Stimulated activated CD8-positive, alpha-beta memory T cell treated with anti-CD3 and anti-CD28 coated beads, Interleukin-2, amount 100 ng/mL, for 1 hour (primary cell): Measurements from ENCODE around the gene DOCK9.

Experiments used
- DNase-seq, 2 donors: peaks; one replicate each; pipeline ENCODE4 v3.0.0-alpha.2; 2020; ENCODE audit warnings: low read depth in 2 of 2

Gene DOCK9, protein sequence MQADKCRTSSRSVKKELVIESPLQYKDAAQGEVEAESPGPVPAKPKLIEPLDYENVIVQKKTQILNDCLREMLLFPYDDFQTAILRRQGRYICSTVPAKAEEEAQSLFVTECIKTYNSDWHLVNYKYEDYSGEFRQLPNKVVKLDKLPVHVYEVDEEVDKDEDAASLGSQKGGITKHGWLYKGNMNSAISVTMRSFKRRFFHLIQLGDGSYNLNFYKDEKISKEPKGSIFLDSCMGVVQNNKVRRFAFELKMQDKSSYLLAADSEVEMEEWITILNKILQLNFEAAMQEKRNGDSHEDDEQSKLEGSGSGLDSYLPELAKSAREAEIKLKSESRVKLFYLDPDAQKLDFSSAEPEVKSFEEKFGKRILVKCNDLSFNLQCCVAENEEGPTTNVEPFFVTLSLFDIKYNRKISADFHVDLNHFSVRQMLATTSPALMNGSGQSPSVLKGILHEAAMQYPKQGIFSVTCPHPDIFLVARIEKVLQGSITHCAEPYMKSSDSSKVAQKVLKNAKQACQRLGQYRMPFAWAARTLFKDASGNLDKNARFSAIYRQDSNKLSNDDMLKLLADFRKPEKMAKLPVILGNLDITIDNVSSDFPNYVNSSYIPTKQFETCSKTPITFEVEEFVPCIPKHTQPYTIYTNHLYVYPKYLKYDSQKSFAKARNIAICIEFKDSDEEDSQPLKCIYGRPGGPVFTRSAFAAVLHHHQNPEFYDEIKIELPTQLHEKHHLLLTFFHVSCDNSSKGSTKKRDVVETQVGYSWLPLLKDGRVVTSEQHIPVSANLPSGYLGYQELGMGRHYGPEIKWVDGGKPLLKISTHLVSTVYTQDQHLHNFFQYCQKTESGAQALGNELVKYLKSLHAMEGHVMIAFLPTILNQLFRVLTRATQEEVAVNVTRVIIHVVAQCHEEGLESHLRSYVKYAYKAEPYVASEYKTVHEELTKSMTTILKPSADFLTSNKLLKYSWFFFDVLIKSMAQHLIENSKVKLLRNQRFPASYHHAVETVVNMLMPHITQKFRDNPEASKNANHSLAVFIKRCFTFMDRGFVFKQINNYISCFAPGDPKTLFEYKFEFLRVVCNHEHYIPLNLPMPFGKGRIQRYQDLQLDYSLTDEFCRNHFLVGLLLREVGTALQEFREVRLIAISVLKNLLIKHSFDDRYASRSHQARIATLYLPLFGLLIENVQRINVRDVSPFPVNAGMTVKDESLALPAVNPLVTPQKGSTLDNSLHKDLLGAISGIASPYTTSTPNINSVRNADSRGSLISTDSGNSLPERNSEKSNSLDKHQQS (N-terminal part only)

GRCh38 chr13:98977568-98978265, at the start of gene DOCK9:
TSS of gene DOCK9 (minus strand) at chr13:98978064. CDS start at chr13:98977909, 155 bp downstream.
- DNase-seq: no peak

- no peak for DNase-seq
These were observed 49.4 kb upstream of the DOCK9 start for GRCh38 chr13:99027260-99027659.

DNA sequence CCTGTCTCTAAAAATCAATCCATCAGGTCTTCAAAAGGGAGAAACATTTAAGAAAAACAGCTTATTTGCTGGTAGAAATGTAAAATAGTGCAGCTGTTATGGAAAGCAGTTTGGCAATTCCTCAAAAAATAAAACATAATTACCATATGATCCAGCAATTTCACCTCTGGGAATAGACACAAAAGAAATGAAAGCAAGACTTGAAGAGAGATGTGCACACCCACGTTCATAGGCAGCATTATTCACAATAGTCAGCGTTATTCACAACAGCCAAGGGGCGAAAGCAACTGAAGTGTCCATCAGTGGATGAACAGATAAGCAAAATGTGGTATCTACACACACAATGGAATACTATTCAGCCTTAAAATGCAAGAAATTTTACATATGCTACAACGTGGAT, 45.1 kb upstream of the DOCK9 start:
- no peak for DNase-seq

DNA sequence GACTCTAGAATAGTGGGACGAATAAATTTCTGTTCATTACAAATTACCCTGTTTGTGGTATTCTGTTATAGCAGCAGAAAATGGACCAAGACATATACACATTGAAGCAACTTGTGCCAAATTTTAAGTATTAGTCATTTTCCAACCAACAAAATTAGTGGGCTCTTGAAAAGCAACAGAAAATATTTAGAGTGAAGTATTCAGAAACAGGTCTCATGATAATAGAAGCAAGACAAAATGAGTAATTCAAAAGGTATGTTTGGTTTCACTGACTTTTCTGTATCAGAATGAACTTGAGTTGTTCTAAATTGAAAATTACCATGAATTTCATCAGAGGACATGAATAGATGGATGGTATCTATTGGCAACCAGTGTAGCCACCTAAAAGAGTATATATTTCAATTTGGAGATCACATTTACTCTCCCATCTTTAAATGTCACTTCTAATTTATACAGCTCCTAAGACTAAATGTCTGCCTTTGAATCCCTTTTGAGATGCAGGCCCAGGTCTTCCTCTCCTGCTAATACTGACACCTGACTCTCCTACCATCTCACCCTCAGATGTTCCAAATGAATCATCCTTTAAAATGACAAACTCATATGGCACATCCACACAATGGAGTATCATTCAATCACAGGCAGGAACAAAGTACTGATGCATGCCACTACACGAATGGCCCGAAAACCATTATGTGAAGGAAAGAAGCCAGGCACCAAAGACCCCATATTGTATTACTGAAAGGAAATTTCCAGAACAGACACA, 40.7 kb upstream of the DOCK9 start:
- DNase-seq: no peak

DNA sequence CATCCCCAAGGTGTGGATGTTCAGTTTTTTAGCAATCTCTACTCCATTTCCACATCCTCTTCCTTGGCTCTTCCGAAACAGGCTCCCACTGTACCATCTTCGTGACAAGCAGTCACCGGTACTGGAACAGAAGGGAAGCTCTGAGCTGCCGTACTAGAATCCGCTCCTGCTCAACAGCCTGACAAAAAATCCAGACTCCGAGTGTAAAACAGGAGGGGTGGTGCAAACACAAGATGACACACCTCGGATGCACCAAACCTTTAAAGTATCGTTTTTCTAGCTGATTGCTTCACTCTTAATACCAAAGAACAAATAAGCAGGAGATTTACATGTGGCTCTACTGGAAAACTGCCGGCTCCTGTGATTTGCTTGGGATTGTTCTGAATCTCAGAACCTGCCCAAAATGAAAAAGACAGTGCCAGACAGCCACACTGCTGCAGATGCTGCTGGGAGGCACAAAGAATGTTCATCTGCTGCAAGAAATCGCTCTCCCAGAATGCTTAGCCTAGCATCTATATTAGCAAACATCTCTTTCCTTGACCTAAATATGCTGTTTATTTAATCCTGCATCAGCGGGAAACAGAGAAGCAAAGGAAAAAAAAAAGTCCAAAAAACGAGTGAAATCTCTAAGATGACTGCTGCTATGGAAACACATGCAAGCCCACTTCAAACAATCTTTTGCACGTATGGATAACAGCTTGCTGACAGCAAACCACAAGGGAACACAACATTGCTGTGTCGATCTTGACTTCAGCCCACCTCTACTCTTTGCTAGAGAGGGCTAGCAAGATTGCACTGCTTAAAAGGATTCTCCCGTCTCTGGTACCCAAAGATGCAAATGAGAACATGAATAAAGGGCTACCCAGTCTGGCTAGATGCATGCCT, 38.0 kb upstream of the DOCK9 start:
- no peak for DNase-seq

DNA sequence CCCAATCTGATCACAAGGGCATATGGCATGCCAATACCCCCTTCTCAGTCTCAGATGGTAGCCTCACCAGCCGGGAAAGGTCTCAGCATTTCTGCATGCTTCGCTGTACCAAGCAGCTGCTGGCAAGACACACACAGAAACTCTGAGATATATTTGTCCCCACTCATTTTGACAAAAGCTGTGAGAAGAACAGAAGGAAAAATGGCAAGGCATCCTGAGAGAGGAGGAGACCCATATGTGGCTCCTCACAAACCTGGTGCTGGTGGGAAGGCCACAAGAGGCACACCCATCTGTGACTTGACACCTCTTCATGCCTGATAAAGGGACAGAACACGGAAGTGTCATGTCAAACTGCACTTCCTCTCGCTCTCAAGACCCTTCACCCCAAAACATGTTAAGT, 36.7 kb upstream of the DOCK9 start:
- DNase-seq: no peak

DNA sequence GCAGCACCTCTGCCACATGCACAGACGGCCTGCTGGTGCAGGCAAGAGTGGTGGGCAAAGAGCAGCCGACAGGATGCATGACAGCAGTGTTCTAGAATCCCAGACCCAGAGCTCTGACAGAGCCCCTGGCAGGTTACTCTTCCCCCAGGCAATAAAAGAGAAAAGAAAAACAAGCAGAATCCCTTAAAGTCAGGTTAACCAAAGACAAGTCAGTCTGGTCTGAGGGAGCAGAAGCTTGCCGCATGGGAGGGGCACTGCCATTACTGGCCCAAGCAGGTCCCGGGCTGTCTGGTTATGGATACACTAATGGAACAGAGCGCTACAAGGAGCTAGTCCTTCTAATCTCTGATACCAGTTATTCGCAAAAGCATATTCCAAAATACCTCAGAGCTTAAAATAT, 36.1 kb upstream of the DOCK9 start:
- no peak for DNase-seq

DNA sequence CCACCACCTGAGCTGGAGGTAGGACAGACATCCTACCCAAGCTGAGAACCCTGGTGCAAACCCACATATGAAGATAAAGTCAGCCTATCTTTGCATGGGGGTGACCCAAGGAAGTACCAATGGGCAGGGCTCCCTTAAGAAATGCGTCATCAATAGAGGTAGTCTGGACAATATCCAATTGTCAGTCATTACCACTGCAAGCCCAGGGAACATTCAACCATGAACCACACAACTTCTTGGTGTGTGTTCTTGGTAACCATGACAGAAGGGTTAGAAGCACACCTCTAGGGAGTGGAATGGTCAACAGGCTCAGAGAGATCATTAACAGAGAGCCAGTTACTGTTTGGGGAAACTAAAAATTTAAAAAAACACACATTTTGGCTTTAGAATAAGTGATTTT, 34.7 kb upstream of the DOCK9 start:
- DNase-seq: no peak

DNA sequence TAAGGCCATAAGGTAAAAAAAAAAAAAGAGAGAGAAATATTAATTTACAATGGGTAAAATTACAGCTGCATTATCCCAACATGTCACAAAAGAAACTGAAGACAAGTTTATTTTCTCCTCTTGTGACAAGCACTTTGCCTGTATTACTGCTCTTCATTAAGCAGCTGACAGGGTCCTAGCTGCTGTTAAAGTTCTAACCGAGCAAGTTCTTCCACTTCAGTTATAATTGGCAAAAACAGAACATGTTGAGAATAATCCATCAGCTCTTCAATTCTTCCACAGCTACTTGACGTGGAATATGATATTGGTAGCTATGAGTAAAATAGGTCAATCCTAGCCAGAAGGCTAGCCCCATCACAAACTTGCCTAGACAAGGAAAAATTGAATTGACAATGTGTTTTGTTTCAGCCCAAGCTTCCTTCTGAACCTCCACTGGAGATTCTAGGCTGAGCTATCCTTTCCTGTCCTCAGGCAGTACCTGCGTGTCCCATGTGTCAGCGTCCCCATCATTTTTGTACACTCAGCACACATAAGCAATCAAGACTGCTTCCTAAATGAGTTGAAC, 32.2 kb upstream of the DOCK9 start:
- DNase-seq: no peak

DNA sequence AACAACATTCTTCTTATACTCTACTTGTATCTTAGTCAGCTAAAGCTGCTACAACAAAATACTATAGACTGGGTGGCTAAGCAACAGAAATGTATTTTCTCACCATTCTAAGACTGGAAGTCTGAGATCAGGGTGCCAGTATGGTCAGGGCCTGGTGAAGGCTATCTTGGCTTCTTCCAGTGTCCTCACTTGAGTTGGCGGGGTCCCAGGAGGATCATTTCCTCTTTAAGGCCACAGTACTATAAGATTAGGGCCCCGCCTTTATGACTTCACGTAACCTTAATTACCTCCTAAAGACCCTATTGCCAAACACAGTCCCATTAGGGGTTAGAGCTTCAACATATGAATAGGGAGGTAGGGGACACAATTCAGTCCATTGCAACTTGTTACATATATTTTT, 30.7 kb upstream of the DOCK9 start:
- no peak for DNase-seq

- DNase-seq: no peak
These were observed 29.6 kb upstream of the DOCK9 start for GRCh38 chr13:99007414-99007986.

DNA sequence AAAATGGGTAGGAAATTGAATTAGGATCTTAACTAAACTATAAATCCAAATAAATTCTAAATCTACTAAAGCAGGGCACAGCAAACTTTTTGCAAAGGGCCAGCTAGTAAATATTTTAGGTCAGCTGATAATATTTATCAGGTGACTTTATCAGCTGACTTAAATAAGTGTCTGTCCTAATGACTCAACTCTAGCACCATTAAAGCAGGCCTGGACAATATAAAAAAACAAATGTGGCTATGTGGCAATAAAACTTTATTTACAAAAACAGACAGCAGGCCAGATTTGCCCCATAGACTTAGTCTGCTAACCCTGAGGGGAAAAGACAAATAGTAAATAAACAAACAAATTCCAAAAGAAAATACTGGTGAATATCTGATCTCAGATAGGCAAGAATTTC, 27.7 kb upstream of the DOCK9 start:
- no peak for DNase-seq

DNA sequence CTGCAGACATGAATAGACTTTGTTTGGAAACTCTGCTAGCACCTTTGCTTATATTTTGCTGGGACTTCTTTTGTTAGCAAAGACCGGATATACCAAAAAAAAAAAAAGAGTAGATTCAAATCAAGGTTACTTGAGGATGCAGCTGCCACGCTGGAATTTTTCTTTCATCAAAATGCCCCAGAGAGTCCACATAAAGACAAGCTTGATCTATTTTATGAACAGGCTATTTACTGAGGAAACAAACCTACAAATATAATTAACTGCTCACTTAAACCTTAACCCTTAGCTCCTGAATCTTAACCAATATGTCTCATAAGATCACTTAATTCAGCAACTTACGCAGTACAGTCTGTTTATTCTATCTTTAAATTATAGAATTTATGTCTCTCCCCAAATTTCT, 27.1 kb upstream of the DOCK9 start:
- no peak for DNase-seq

DNA sequence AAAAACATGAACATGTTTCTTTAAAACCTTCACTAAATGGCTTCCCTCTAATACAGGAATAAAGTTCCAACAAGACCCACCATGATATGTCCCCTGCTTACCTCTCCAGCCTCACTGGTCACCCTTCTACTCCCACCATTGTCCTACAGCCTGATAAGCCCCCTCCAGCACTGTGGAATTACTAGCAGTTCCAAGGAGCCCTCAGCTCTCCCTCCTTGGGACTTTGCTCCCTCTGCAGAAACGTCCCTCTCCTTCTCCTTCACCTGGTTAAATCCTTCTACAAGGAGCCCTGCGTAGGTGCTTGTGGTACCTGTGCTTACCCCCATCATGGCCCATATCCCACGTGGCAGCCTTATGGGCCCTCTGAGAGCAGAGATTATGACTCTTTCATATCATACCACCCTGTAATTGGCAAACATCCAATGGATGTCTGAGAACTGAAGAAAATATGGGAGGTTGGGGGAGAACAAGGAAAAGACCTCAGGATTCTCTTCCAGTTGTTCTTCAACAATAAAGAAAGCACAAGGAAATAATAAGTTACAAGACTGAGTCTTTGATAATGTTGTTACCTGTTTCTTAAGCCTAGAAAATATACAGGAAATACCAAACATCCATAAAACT, 26.1 kb upstream of the DOCK9 start:
- DNase-seq: no peak

DNA sequence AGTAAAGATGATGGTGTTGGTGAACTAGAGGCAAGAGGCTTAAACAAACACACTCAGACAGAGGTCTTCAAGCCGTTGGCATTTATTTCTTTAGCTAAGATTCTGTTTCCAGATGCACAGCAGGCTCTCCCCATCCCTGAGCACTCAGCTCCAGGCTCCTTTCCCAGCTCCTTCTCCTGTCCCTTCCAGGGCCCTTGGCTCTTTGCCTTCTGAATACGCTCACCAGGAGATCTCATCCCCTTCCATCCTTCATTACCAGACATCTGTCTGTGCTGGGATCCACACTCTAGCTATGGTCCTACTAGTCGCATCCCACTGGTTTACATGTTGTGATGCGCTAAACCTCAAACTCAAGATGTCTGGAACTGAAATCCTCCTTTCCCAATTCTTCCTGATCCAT, 25.3 kb upstream of the DOCK9 start:
- no peak for DNase-seq

- no peak for DNase-seq
These were observed 24.4 kb upstream of the DOCK9 start for GRCh38 chr13:99002172-99002710.

DNA sequence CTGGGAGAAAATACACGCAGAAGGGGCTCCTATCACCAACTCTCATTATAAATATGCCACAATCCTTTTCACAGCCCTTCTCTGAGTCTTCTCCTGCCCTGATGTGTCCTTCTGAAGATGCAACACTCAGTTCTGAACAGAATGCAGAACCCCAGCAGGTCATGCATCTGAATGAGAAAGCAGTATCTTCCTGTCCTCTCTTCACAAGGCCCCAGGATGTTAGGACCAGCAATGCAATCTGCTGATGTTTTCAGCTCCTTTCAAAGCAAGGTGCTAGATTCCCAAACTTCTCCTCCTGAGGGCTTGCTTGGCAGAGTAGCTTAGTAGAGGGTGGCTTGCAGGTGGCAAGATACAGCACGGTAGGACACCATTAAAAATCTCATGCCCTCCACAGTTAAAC, 22.3 kb upstream of the DOCK9 start:
- no peak for DNase-seq

DNA sequence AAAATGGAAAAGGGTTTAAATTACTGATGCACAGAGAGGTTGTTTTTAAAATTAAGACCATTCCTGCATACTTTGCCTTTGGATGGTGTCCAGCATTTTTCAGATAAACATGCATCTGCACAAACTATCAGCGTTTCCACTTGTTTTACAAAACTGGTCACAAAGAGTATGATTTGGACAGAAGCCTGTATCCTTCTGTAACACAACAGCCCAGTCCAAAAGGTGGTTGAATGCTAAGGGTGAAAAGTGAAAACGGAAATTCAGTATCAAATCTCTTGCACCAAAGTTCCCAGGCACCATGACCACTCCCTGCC, 21.7 kb upstream of the DOCK9 start:
- DNase-seq: no peak
